Measurements from ENCODE around the gene KLHL1.

KLHL1 gene

GRCh38 chr13:69872321-69873047 is 235.8 kb downstream of the KLHL1 start:
- DNase-seq (ENCODE audit: low read depth), result no peak

GRCh38 chr13:69866555-69866954 is 241.7 kb downstream of the KLHL1 start:
- no peak for DNase-seq (ENCODE audit: low read depth)

GRCh38 chr13:69857183-69857821 is 250.9 kb downstream of the KLHL1 start:
- DNase-seq (ENCODE audit: low read depth), result no peak

GRCh38 chr13:69856331-69856730 is 251.9 kb downstream of the KLHL1 start:
- DNase-seq (ENCODE audit: low read depth), result no peak

GRCh38 chr13:69828527-69828926 is 279.7 kb downstream of the KLHL1 start:
- no peak for DNase-seq (ENCODE audit: low read depth)

GRCh38 chr13:69820180-69820579 is 288.1 kb downstream of the KLHL1 start:
- no peak for DNase-seq (ENCODE audit: low read depth)

- DNase-seq (ENCODE audit: low read depth), result no peak
Observed at GRCh38 chr13:69817333-69817869, 290.9 kb downstream of the KLHL1 start.

- DNase-seq (ENCODE audit: low read depth), result no peak
Observed at GRCh38 chr13:69809152-69809551, 299.1 kb downstream of the KLHL1 start.

- DNase-seq (ENCODE audit: low read depth), result no peak
Observed at GRCh38 chr13:69796256-69796655, 312.0 kb downstream of the KLHL1 start.

- no peak for DNase-seq (ENCODE audit: low read depth)
Observed at GRCh38 chr13:69793783-69794453, 314.3 kb downstream of the KLHL1 start.

- no peak for DNase-seq (ENCODE audit: low read depth)
Observed at GRCh38 chr13:69776937-69777336, 331.3 kb downstream of the KLHL1 start.

- DNase-seq (ENCODE audit: low read depth), result no peak
Observed at GRCh38 chr13:69769608-69770007, 338.6 kb downstream of the KLHL1 start.

- DNase-seq (ENCODE audit: low read depth), result no peak
Observed at GRCh38 chr13:69761581-69761980, 346.7 kb downstream of the KLHL1 start.

- no peak for DNase-seq (ENCODE audit: low read depth)
Observed at GRCh38 chr13:69755101-69755500, 353.2 kb downstream of the KLHL1 start.

- DNase-seq (ENCODE audit: low read depth), result no peak
Observed at GRCh38 chr13:69751259-69751658, 357.0 kb downstream of the KLHL1 start.

GRCh38 chr13:69737129-69737935 is 370.9 kb downstream of the KLHL1 start:
- DNase-seq (ENCODE audit: low read depth), result no peak

- DNase-seq (ENCODE audit: low read depth), result no peak
Observed at GRCh38 chr13:69721631-69722030, 386.6 kb downstream of the KLHL1 start.

- DNase-seq (ENCODE audit: low read depth), result no peak
Observed at GRCh38 chr13:69720278-69720983, 387.8 kb downstream of the KLHL1 start.

- no peak for DNase-seq (ENCODE audit: low read depth)
Observed at GRCh38 chr13:69706807-69707206, 401.4 kb downstream of the KLHL1 start.

GRCh38 chr13:69704311-69704710 is 403.9 kb downstream of the KLHL1 start:
- no peak for DNase-seq (ENCODE audit: low read depth)

GRCh38 chr13:69690999-69691398 is 417.3 kb downstream of the KLHL1 start:
- DNase-seq (ENCODE audit: low read depth), result no peak

Data from stimulated activated CD8-positive, alpha-beta memory T cell treated with anti-CD3 and anti-CD28 coated beads, Interleukin-15, amount 100 ng/mL, for 24 hours (primary cell).